ENCODE measurements around the gene MEI1.

The MEI1 gene

DNA sequence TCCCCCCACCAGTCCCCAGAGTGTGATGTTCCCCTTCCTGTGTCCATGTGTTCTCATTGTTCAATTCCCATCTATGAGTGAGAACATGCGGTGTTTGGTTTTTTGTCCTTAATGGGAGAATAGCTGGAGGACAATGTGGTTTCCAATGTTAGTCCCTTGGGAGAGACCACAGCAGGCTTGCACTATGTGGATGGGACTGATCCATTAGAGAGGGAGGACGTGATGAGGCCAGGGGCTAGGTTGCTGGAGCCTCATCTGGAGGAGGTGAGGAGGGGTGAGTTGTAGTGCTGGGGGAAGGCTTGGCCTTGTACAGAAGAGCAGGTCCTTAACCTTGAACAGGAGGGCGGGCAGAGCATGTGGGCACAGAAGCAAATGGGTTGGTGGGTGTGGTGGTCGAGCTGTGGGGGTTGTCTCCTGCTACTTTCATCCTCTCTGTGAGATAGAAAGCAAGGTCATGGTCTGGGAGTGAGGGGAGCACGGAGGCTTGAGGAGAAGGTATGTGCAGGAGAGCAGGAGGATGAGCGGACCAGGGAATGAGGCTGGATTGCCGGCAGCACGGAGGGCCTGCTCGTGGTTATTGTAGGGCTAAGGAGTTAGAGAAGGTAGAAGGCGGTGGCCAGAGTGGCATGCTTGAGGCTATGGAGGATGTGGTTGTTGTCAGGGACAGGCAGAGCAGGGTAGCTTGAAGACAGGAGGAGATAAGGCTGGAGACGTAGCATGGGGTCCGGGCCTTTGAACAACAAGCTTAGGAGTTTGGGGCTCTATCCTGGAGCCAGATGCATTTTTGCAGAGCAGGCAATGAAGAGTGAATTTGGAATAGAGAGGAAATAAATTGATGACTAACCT lies 122.4 kb downstream of the MEI1 start:
- H3K9me3 ChIP-seq: no peaks in the 10 kb centered on the region
- TF ChIP-seq, protein P1, sequence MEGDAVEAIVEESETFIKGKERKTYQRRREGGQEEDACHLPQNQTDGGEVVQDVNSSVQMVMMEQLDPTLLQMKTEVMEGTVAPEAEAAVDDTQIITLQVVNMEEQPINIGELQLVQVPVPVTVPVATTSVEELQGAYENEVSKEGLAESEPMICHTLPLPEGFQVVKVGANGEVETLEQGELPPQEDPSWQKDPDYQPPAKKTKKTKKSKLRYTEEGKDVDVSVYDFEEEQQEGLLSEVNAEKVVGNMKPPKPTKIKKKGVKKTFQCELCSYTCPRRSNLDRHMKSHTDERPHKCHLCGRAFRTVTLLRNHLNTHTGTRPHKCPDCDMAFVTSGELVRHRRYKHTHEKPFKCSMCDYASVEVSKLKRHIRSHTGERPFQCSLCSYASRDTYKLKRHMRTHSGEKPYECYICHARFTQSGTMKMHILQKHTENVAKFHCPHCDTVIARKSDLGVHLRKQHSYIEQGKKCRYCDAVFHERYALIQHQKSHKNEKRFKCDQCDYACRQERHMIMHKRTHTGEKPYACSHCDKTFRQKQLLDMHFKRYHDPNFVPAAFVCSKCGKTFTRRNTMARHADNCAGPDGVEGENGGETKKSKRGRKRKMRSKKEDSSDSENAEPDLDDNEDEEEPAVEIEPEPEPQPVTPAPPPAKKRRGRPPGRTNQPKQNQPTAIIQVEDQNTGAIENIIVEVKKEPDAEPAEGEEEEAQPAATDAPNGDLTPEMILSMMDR (IDR thresholded peaks at IDR 0.05): no peak
- H3K4me3 ChIP-seq (ENCODE audit: low read depth in 1 of 2, low read length in 1 of 2): no peak overlapping the region
- H3K27me3 ChIP-seq: no peaks in the 10 kb centered on the region
- H3K27ac ChIP-seq: no peak overlapping the region
- no peaks in the 10 kb centered on the region for H3K4me1 ChIP-seq (ENCODE audit: control insufficient read depth in 1 of 2, insufficient read depth in 1 of 2, low read depth in 1 of 2, low read length in 1 of 2)
- H3K36me3 ChIP-seq: peaks cover 23% of the 10 kb centered on the region

DNA sequence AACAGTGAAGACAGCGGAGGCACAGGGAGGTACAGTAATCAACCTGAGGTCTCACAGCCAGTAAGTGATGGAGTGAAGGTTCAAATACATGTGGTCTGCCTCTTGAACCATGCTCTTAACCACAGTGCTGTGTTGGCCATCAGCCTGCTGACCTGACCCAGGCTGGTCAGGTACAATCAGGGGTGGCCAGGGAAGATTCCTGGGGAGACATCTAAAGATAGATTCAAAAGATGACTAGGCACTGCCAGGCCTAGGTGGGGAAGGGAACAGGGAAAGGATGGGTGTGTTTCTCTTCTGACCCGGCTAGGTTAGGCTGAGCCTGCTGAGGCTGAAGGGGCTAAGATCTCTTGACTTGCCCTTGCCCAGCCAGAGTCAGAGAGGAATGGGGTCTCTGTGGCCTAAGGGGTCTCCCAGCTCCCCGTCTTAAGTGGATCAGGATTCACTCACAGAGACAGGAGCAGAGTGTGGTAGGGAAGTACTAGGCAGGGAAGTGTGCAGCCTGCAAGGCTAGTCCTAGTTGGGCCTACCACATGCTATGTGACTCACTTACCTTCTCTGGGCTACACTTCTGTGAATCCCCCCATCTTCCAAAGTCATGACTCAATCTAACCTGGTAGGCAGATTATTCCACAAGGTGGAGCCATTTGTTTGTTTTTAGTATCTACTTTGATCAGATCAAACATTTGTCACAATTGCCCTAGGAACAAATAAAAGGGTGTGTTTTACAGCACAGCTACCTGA lies 123.2 kb downstream of the MEI1 start:
- H3K27me3 ChIP-seq: no peaks in the 10 kb centered on the region
- TF ChIP-seq, protein P1 (IDR thresholded peaks at IDR 0.05): no peak
- no peaks in the 10 kb centered on the region for H3K9me3 ChIP-seq
- peaks cover 23% of the 10 kb centered on the region for H3K36me3 ChIP-seq
- H3K27ac ChIP-seq: no peak overlapping the region
- H3K4me1 ChIP-seq (ENCODE audit: control insufficient read depth in 1 of 2, insufficient read depth in 1 of 2, low read depth in 1 of 2, low read length in 1 of 2): no peaks in the 10 kb centered on the region
- no peak overlapping the region for H3K4me3 ChIP-seq (ENCODE audit: low read depth in 1 of 2, low read length in 1 of 2)

DNA sequence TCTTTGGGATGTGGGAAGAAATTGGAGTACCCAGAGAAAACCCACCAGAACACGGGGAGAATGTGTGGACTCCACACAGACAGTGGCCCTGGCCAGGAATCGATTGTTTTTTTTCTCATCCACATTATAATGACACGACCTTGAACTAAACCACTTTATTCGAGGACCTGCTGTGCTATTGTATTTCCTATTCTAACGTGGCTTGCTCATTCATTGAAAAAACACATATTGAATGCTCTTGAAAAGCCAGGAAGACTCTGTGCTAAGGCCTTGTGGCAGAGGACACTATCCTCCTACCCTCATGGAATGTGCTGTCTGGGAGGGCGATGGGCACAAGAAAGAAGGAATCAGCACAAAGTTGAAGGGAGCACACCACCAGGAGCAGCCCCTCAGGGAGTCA lies 124.5 kb downstream of the MEI1 start:
- Histone ChIP-seq H3K9me3 (no peaks in the 10 kb centered on the region), H3K27me3 (no peaks in the 10 kb centered on the region), H3K27ac (no peak overlapping the region), H3K36me3 (peaks cover 20% of the 10 kb centered on the region), H3K4me3 (ENCODE audit: low read depth in 1 of 2, low read length in 1 of 2) (no peak overlapping the region), H3K4me1 (ENCODE audit: control insufficient read depth in 1 of 2, insufficient read depth in 1 of 2, low read depth in 1 of 2, low read length in 1 of 2) (no peaks in the 10 kb centered on the region)
- TF ChIP-seq, protein P1 (IDR thresholded peaks at IDR 0.05): no peak

DNA sequence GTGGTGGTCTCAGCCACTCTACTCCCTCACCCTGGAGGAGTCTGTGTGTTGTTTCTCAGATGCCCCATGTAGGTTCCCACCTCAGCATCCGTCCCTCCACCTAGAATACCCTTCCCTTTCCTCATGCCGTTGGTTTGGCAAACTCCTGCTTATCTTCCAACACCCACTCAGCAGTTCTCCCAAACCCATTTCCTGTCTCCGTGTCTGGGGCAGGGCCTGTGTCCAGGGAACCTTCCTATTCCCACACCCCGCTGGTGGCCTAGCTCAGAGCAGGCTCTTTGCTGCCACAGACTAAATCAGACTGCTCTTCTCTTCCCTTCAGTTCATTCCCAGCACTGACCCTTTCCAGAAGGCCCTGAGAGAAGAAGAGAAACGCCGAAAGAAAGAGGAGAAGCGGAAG lies 126.1 kb downstream of the MEI1 start:
- H3K36me3 ChIP-seq: peaks cover 11% of the 10 kb centered on the region

DNA sequence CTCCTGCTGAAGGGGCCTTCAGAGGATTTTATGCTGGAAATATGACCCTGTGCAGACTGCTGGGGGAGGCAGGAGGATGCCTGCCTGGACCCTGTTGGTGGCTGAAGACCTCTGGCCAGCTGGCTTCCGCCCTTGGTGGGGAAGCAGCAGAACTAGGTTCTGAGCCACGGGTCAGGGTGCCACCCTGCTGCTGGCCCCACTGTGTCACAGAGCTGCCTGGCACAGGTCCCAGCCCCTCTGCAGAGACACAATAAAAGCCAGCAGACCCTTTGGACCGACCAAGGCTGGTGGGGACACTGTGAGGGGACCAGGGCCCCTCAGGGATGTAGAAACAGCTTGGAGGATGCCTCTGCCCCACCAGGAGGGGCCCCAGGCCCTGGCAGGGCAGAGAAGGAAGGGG lies 126.7 kb downstream of the MEI1 start:
- H3K4me3 ChIP-seq (ENCODE audit: low read depth in 1 of 2, low read length in 1 of 2): no peak overlapping the region
- no peaks in the 10 kb centered on the region for H3K9me3 ChIP-seq
- TF ChIP-seq, protein P1 (IDR thresholded peaks at IDR 0.05): no peak
- H3K27me3 ChIP-seq: no peaks in the 10 kb centered on the region
- H3K27ac ChIP-seq: no peak overlapping the region
- no peaks in the 10 kb centered on the region for H3K4me1 ChIP-seq (ENCODE audit: control insufficient read depth in 1 of 2, insufficient read depth in 1 of 2, low read depth in 1 of 2, low read length in 1 of 2)
- H3K36me3 ChIP-seq: peaks cover 8% of the 10 kb centered on the region

More for the DNA sequence above, 126.1 kb downstream of the MEI1 start:
- TF ChIP-seq, protein P1 (IDR thresholded peaks at IDR 0.05): no peak
- Histone ChIP-seq H3K4me1 (ENCODE audit: control insufficient read depth in 1 of 2, insufficient read depth in 1 of 2, low read depth in 1 of 2, low read length in 1 of 2) (no peaks in the 10 kb centered on the region), H3K9me3 (no peaks in the 10 kb centered on the region), H3K27ac (no peak overlapping the region), H3K27me3 (no peaks in the 10 kb centered on the region), H3K4me3 (ENCODE audit: low read depth in 1 of 2, low read length in 1 of 2) (no peak overlapping the region)

Data from neutrophil (primary cell).